ENCODE measurements around the gene CNKSR2. TPM values are rescaled to one million over a fixed set of nuclear protein-coding genes. Genes with fewer than 3 reads are reported as not detected.

CNKSR2 gene
- total RNA-seq, 4 donors from 2014 or later = 0.73 to 1.6 (median 1.1) TPM

DNA sequence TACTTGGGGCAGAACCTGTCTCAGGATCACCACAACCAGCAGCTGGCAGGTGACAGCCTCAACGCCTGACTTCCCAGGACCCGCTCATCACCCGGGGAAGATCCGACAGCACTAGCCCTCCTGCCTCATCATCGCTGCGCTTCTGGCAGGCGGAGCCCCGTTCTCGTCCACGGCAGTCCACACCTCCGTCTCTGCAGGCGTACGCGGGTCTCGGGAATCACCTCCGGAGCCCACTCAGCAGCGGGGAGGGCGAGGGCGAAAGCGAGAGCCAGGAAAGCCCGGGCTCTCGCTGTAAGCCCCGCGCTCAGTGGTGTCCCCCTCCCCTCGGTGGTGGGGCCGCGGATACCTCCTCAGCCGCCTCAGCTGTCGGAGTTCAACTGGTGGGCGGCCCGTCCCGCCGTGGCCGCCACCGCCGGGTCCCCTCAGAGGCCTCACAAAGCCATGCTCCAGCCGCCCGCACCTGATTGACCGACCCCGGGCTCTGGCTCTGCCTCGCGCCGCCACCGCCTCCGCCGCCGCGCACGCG, 518 bp upstream of the CNKSR2 start:
- Histone ChIP-seq H3K9me3 (no peaks in the 10 kb centered on the region), H3K4me1 (peaks cover 6% of the 10 kb centered on the region), H3K4me3 (peak overlapping the region; percentile 61), H3K36me3 (no peaks in the 10 kb centered on the region), H3K27ac (peak overlapping the region; percentile 64), H3K27me3 (peaks cover 10% of the 10 kb centered on the region)
- WGBS = 54% methylated on average over 7 of the region's 50 CpGs
- peak in 1 of 2 donors; percentile 68 for DNase-seq (ENCODE audit: low spot score in 2 of 2)
- TF ChIP-seq POLR2AphosphoS5 (IDR thresholded peaks at IDR 0.05) (no peak), POLR2A (IDR thresholded peaks at IDR 0.05) (no peak), EP300 (IDR thresholded peaks at IDR 0.05) (no peak)
- TF ChIP-seq, protein P1, sequence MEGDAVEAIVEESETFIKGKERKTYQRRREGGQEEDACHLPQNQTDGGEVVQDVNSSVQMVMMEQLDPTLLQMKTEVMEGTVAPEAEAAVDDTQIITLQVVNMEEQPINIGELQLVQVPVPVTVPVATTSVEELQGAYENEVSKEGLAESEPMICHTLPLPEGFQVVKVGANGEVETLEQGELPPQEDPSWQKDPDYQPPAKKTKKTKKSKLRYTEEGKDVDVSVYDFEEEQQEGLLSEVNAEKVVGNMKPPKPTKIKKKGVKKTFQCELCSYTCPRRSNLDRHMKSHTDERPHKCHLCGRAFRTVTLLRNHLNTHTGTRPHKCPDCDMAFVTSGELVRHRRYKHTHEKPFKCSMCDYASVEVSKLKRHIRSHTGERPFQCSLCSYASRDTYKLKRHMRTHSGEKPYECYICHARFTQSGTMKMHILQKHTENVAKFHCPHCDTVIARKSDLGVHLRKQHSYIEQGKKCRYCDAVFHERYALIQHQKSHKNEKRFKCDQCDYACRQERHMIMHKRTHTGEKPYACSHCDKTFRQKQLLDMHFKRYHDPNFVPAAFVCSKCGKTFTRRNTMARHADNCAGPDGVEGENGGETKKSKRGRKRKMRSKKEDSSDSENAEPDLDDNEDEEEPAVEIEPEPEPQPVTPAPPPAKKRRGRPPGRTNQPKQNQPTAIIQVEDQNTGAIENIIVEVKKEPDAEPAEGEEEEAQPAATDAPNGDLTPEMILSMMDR (IDR thresholded peaks at IDR 0.05) = no peak

DNA sequence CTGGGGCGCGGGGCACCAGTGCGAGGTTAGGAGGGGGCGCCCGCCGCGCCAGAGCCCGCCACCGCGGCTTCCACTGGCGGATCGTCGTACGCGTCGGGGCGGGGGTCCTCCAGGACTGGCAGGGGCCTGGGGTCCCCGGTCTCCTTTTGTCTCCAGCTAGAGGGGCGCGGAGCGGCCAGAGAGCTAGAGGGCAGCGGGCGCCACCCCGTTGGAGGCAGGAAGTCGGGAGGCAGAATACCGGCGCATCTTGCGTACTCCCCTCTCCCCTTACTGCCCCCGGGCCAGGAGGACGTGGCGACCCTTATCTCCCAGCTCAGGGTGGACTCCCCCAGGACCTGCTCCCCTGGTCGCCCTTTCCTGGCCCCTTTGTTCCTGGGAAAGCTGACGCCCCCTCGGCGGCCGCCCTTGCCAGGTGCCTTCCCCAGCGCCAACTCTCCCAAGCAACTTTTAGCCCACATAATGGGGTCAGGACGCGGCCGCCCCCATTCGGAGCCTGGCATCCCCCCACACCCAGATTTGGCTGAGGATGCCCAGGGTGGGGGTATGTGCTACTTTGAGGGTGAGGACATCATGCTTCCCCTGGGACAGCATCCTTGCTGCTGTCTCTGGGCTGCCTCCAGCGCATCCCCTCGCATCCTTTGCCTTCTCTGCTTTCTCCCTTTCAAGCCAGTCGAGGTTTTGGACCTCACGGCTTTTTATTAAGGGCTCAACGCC, 933 bp downstream of the CNKSR2 start:
- DNase-seq (ENCODE audit: low spot score in 2 of 2) = no peak
- H3K4me1 ChIP-seq = peaks cover 6% of the 10 kb centered on the region
- H3K36me3 ChIP-seq = no peaks in the 10 kb centered on the region
- peaks cover 10% of the 10 kb centered on the region for H3K27me3 ChIP-seq
- no peaks in the 10 kb centered on the region for H3K9me3 ChIP-seq
- 34% methylated on average over 23 of the region's 46 CpGs for WGBS
- peak overlapping the region; percentile 61 for H3K4me3 ChIP-seq
- TF ChIP-seq EP300 (IDR thresholded peaks at IDR 0.05) = no peak
- TF ChIP-seq, protein P1 (IDR thresholded peaks at IDR 0.05) = no peak
- no peak for TF ChIP-seq POLR2A (IDR thresholded peaks at IDR 0.05)
- no peak for TF ChIP-seq POLR2AphosphoS5 (IDR thresholded peaks at IDR 0.05)
- H3K27ac ChIP-seq = peak overlapping the region; percentile 38

DNA sequence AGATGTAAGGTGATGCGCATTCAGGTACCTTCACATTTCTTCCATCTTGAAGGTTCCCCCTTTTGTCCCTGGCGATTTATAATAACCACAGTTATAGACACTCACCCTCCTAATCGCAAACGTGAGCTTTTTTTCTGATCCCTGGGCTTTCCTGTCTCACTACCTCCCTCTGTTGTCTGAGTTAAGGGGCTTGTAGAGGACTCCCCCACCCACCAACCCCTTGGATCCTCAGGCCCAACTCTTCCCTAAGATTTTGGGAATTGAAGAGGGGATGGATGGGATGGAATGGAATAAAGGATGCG, 1.4 kb downstream of the CNKSR2 start:
- no peak for DNase-seq (ENCODE audit: low spot score in 2 of 2)
- peak overlapping the region; percentile 61 for H3K4me3 ChIP-seq
- TF ChIP-seq, protein P1 (IDR thresholded peaks at IDR 0.05) = no peak
- TF ChIP-seq POLR2AphosphoS5 (IDR thresholded peaks at IDR 0.05) (no peak), EP300 (IDR thresholded peaks at IDR 0.05) (no peak), POLR2A (IDR thresholded peaks at IDR 0.05) (no peak)
- H3K27ac ChIP-seq = no peak overlapping the region
- H3K9me3 ChIP-seq = no peaks in the 10 kb centered on the region
- 16% methylated on average over 5 of the region's 5 CpGs for WGBS
- H3K4me1 ChIP-seq = peaks cover 6% of the 10 kb centered on the region
- peaks cover 10% of the 10 kb centered on the region for H3K27me3 ChIP-seq
- no peaks in the 10 kb centered on the region for H3K36me3 ChIP-seq

DNA sequence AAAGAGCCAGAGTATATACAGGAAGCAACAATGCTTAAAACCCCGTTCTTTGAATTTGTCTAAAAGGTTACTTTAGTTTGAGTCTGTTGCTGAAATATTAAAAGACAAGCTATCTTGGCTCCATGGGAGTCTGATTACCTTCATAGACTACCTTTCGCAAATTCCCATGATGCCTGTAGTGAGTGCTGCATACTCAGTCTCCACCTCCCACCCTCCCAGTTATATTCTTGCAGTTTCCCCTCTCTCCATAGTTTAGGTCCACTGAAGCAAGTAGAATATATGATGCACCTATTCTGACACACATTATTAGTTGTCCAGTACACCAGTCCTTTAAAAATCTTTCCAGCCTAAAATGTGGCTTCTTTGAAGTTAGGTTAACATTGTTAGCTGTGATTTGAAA, 2.4 kb downstream of the CNKSR2 start:
- no peak for DNase-seq (ENCODE audit: low spot score in 2 of 2)
- Histone ChIP-seq H3K27me3 (peaks cover 10% of the 10 kb centered on the region), H3K4me1 (peaks cover 6% of the 10 kb centered on the region), H3K27ac (no peak overlapping the region), H3K36me3 (no peaks in the 10 kb centered on the region), H3K4me3 (no peak overlapping the region), H3K9me3 (no peaks in the 10 kb centered on the region)
- WGBS = 67% methylated on average over 2 of the region's 2 CpGs
- no peak for TF ChIP-seq POLR2AphosphoS5 (IDR thresholded peaks at IDR 0.05)
- no peak for TF ChIP-seq POLR2A (IDR thresholded peaks at IDR 0.05)
- TF ChIP-seq, protein P1 (IDR thresholded peaks at IDR 0.05) = no peak
- no peak for TF ChIP-seq EP300 (IDR thresholded peaks at IDR 0.05)

DNA sequence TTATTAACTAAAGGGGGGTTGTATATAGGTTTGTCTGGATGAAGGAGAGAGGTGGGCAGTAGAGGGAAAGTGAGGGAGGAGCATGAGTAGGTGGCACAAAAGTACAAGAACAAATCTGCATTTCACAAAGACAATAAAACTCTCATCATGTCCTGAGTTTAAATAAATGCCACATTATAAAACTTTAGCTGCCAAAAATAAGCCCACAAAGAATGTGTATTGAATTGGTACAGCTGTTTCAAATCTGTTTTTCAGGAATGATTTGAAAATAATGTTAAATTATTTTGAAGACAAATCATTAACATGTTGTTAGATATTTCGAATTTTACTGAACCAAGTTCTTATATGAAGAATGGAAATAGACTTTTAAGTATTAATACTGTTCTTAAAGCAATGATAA, 5.8 kb downstream of the CNKSR2 start:
- no peak for DNase-seq (ENCODE audit: low spot score in 2 of 2)
- Histone ChIP-seq H3K4me3 (no peak overlapping the region), H3K4me1 (peaks cover 3% of the 10 kb centered on the region), H3K9me3 (no peaks in the 10 kb centered on the region), H3K27ac (no peak overlapping the region), H3K36me3 (no peaks in the 10 kb centered on the region), H3K27me3 (peaks cover 5% of the 10 kb centered on the region)
- TF ChIP-seq, protein P1 (IDR thresholded peaks at IDR 0.05) = no peak
- TF ChIP-seq EP300 (IDR thresholded peaks at IDR 0.05) = no peak
- TF ChIP-seq POLR2AphosphoS5 (IDR thresholded peaks at IDR 0.05) = no peak
- no peak for TF ChIP-seq POLR2A (IDR thresholded peaks at IDR 0.05)
- 44% methylated on average over 1 of the region's 1 CpG for WGBS
